ENCODE measurements around the gene KRT4.

KRT4 gene

DNA sequence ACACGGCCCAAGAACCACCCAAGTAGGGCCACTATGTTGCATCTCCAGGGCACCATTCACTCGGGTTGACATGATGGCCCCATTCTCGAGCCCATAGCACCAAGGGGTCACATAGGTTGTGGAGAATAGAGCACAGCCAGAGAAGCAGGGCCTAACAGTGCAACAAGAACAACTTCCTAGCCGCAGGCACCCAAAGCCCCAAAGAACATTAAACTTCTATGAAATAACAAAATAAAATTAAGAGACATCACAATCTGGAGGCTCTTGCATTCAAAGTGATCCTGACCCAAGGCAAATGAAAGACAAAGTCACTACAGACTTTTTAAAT, 1.9 kb downstream of the KRT4 start:
- no peak for DNase-seq (ENCODE audit: low read depth)
- no peak overlapping the region for H3K4me3 ChIP-seq (ENCODE audit: low read depth, low read length)

DNA sequence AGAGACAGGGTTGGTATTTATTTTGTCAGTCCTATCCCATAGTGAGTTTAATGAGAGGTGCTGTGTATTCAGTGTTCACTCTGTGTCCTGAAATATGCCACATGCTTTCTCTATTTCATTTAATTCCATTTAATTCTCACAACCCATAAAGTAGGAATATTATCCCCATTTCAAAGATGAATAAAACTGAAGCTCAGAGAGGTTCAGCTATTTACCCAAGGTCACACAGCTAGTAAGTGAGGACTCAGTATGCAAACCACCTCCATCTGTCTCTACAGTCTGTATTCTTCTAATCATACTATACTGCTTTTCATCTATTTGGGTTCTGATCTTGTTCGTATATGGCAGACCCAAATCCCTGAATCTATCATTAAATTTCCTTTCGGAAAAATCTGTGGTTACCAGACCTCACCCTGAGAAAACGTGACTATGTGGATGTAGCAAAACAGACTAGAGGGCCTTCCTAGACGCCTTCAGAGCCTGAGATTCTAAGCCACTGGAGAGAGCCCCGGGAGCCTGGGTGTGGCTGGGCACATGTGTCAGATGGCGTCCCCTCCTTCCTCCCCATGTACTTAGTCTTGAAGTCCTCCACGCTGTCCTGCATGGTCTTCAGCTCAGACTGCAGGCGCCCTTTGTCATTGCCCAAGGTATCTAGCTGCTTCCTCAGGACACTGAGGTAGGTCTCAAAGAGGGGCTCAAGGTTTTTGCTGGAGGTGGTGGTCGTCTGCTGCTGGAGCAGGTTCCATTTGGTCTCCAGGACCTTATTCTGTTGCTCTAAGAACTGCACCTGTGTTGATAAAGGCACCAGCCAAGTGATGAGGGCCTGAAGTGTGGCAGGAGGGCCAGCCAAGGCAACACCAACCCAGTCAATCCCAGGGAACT, 2.5 kb downstream of the KRT4 start:
- no peak overlapping the region for H3K4me3 ChIP-seq (ENCODE audit: low read depth, low read length)
- DNase-seq (ENCODE audit: low read depth): no peak

DNA sequence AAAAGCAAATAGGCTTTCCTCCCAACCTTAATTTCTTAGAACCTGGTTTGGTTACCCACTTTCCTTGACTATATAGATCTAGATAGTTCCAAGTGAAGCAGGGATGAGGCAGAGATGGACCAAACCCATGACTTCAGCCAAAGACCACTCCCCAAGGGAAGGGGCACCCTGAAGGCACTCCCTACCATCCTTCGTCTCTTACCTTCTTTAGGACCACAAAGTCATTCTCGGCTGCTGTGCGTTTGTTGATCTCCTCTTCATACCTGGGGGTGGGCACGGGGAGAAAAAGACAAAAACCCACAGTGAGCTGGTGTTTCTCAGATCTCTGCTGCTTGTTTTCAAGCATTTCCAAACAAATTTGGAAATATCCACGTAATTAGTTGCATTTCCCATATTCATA, 3.4 kb downstream of the KRT4 start:
- no peak overlapping the region for H3K4me3 ChIP-seq (ENCODE audit: low read depth, low read length)
- DNase-seq (ENCODE audit: low read depth): no peak

DNA sequence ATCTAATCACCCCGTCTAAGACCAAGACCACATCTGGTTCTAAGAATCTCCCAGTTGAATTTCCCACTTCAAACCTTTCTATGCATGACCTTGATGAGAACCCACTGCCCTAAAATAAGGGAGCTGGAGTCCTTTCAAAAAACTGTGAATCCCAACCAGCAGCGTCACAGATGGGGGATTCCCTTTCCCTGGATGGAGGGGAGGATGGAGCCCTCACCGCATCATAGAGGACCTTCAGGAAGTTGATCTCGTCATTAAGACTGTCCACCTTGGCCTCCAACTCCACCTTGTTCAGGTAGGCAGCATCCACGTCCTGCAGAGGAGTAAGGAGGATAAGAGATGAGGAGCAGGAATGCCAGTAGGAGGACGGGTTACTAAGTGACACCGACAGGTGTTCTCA, 4.8 kb downstream of the KRT4 start:
- H3K4me3 ChIP-seq (ENCODE audit: low read depth, low read length): no peak overlapping the region
- DNase-seq (ENCODE audit: low read depth): no peak

DNA sequence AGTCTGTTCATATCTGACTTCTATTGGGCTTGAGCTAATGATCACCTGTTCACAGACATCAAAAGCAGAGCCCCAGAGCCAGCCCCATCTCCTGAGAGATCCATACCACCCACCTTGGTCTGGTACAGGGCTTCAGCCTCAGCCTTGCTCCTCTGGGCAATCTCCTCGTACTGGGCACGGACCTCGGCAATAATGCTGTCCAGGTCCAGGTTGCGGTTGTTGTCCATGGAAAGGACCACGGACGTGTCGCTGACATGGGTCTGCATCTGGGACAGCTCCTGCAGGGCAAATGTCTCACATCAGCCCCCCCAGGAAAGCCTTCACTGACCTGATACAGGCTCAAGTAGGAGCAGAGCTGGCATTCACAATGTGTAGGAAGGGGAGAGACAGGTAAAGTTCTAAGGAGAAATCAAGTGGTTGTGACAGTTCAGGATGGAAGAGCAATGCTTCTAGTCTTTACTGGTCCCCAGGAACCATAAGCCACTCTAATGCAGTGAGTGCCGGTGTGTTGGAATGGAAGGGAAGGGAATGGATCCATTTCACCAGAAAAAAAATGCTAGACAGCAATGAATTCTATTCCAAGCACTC, 5.2 kb downstream of the KRT4 start:
- no peak for DNase-seq (ENCODE audit: low read depth)
- no peak overlapping the region for H3K4me3 ChIP-seq (ENCODE audit: low read depth, low read length)

DNA sequence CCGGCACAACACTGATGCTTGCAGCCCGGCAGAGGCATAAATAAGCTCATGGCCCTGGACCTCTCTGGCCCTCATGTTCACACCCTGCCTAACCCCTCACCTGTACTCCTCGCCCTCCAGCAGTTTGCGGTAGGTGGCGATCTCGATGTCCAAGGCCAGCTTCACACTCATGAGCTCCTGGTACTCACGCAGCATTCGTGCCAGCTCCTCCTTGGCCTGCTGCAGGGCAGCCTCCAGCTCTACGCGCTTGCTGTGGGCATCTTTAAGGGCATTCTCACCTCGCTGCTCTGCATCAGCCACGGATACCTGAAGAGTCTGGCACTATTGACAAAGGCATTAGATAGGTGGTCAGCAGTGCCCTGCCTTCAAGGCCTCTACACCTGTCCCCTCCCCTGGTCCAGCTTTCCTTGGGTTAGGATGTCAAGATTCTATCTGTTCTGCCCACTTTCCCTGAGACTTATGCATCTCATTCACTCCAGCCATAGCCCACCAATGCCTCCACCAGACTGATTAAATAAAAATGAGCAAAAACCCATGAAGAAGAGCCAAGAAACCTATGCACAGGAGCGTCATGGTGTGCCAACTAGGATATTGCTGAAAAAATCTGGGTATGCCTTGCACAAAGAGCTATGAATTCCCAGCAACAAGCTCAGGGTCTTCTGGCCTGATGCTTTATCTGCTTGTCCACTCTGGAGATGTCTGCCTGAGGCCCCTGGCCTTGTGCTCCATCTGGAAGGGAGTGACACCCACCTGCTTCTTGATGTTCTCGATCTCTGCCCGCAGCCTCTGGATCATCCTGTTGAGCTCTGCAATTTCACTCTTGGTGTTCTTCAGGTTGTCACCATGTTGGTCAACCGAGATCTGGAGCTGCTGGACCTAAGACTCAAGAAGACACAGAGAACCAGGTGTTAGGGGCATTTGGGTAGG, 6.1 kb downstream of the KRT4 start:
- DNase-seq (ENCODE audit: low read depth): no peak
- no peak overlapping the region for H3K4me3 ChIP-seq (ENCODE audit: low read depth, low read length)

DNA sequence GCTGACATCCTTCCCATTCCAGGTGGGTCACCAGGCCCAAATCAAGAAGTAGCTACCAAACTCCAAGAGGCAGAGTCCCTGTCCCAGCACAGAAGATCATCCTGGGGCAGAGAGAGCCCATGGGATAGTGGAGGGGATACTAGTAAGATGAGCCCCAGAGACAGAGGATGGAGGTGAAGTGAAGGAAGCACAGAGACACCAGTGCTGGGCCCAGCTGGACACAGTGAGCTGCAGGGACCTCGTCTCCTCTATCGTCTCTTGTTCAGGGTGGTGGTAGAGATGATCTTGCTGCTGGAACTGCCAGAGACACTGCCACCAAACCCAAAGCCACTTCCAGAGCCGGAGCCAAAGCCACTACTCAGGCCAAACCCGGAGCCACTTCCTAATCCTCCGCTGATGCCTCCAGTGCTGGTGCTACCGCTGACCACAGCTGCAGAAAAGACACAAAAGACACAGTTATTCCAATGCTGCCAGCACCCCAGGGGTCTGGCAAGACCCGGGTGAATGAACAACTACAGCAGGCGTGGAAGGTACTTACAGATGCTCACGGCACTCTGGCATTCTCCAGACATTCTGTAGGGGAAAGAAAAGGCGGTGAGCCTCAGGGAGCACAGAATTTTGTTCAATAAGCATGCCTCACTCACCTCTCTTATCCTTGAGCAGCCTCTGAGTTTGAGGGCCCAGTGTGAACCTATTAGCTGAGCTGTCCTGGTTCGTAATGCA, 6.9 kb downstream of the KRT4 start:
- no peak overlapping the region for H3K4me3 ChIP-seq (ENCODE audit: low read depth, low read length)
- DNase-seq (ENCODE audit: low read depth): no peak

DNA sequence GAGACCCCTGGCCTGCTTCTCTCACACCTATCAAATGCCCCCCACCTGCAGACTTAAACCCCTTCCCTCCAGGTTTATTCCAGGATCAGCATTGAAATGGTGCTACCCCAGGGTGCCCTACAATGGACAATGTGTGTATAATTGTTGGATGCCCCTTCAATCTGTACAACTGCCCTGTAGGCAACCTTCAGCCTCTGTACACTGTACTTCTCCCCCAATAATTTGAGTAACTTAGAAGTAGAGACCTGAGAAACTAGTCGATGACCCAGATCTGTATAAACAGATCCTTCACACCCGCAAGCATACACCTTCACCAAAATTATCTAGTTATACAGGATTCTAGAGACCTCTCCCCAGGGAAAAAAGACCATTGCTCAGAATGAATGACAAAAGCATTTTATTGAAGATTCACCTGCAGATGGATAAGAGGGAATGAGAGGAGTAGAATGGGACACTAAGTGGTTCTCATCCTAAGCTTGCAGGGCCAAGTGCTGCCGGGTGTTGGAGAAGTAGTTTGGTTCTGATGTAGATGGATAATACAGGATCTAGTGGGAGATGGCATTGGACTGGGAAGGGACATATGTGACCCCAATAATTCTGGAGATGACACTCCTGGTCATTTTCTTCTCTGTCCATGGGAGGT, 7.6 kb downstream of the KRT4 start:
- no peak for DNase-seq (ENCODE audit: low read depth)

DNA sequence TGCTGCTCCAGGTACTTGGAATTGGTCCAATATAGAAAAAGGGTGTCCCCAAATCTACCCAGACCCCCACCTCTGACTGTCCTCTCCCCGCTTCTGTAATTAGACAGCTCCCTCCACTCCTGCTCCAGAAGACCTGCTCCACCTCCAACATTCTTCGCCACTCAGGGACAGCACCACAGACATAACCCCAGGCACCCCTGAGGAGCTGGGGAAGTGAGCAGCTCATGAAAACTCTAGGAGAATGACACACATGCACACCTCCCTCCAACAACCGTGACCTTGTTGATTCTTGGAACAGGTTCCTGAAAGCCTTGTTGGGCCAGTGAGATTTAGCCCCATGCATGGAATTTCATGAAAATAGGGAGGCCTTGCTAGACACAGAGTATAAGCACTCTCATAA, 8.2 kb downstream of the KRT4 start:
- H3K4me3 ChIP-seq (ENCODE audit: low read depth, low read length): no peak overlapping the region
- no peak for DNase-seq (ENCODE audit: low read depth)

More for the DNA sequence above, 7.6 kb downstream of the KRT4 start:
- no peak overlapping the region for H3K4me3 ChIP-seq (ENCODE audit: low read depth, low read length)

DNA sequence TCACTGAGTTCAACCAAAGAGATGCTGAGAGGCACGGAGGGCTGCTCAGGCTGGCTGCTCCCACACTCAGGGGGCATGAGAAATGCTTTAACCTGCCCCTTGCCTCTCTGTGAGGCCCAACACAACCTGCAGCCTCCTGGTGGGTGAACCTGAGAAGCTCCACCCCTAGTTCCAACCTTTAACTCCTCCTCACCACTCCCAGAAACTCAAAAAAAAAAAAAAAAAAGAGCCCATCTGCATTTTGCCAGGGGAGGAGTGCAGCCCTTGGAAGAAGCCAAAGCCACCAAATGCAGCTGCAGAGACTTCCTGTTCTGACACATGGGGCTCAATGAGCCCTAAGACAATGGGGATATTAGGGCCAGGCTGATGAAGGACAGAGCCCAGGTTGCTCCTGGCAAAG, 8.9 kb downstream of the KRT4 start:
- H3K4me3 ChIP-seq (ENCODE audit: low read depth, low read length): no peak overlapping the region
- DNase-seq (ENCODE audit: low read depth): no peak

DNA sequence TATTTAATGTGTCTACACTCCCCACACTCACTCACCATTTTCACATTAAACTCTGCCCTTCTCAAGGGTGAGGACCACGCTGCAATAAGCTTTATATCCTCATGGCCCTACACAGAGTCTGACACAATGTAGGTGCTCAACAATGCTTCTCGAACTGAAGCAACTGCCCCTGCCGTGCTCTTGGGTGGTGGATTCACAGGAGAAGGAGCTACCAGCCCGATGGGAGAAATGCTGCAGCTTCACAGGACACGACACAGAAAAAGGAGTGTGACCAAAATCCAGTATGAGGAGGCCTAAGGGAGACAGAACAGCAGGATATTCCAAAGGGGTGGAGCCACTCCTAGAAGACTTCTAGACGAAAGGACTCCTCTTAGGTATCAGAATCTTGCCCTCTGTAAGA, 11.5 kb downstream of the KRT4 start:
- no peak for DNase-seq (ENCODE audit: low read depth)
- no peak overlapping the region for H3K4me3 ChIP-seq (ENCODE audit: low read depth, low read length)

DNA sequence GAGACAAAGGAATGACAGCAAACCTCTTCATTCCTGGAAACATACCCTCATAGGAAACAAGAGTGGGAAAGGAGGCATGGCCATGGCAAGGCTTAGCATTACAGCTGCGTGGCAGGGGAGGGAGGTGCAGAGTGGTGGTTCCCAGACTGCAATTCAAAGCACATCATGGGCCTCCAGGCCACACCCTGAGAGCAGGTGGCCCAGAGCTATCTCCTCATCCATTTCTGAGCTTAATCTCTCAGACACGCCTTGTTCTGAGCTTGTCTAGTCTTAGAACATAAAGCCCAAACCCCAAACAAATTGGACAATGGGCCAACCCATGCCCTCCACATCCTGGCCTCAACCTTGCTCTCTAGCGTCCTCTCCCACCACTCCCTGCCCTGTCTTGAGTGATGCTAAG, 12.1 kb downstream of the KRT4 start:
- DNase-seq (ENCODE audit: low read depth): no peak
- H3K4me3 ChIP-seq (ENCODE audit: low read depth, low read length): no peak overlapping the region

DNA sequence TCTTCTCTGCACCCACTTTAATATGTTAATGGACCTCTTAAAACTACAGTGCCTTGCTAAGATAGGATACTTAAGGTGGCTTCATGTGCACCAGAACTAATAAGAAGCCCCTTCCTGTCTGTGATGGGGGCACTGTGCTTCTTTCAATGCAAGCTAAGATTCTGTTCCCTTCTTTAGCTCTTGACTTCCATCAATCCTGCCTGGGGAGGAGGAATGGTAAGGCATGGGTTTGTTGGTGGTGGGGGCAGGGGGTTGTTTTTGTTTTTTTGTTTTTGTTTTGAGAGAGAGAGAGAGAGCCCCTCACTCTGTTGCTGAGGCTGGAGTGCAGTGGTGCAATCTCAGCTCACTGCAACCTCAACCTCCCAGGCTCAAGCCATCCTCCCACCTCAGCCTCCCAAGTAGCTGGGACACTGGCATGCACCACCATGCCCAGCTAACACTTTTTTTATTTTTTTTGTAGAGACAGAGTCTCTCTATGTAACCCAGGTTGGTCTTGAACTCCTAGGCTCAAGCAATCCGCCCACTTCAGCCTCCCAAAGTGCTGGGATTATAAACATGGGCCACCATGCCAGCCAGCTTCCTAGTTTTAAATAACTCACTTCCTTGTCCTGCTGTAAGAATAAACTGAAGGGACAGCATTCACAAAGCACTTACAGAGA, 13.5 kb downstream of the KRT4 start:
- H3K4me3 ChIP-seq (ENCODE audit: low read depth, low read length): no peak overlapping the region
- DNase-seq (ENCODE audit: low read depth): no peak

DNA sequence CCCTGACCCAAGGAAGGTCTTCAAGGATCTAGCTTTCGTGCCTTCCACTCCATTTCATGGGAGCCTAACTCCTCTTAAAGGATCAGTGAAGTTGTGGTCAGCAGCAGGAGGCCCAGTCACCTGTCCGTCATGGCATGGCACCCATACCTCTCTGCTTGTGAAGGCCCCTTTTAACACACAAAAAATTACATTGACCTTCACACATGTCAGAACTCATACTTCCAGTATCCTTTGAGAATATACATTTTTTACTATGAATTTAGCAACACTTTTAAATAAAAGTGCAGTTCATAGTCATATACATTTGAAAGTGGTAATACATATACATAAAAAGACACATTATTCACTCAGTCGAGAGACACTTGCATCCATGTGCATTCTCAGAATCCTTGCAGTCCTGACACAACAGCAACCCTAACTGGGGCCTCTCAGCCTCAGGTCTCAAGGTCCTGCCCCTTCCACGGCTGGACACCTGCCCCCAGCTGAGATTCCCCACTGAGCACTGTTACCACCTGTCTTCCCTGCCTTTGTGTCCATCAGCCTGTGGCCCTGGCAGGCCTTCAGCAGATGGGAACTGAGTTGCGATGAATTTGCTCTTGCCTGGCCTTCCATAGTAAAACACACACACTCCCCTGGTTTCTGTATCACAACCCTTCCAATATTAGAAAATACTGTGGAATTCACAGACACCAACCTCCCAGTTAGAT, 14.3 kb downstream of the KRT4 start:
- H3K4me3 ChIP-seq (ENCODE audit: low read depth, low read length): no peak overlapping the region
- DNase-seq (ENCODE audit: low read depth): no peak

DNA sequence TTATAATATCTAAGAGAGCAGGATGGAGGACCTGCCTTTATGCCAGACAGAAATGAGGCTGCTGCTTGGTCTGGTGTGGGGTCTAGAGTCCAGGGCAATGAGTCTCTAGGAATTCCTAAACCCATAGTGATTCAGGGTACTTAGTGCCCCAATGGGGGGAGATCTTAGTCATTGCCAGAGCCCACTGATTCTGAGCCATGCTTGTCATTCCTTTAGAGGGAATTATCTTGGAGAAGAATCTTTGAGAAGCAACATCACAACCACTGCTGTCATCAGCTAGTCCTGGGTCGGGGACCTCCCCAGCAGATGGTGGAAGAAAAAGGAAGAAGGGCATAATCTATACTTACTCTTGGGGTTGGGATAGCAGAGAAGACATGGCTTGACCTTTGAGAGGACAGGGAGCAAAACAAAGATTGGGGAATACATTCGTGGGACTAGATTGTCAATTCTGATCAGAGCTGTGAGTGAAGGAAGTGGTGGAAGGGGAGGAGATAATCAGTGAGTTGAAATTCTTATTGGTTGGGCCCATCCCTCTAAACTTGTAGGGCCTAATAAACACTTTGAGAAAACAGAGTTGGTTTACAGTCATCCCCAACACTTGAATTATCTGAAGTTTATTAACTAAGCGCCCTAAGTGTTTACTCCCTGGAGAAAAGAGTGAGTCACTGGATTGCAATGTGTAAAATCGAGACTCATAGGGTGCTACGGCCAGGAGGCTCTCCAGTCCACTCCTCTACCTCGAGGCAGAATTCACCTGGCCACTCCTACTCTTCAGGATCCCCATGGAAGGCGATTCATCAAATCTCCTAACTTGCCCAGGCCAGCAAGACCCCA, 15.0 kb downstream of the KRT4 start:
- no peak overlapping the region for H3K4me3 ChIP-seq (ENCODE audit: low read depth, low read length)
- no peak for DNase-seq (ENCODE audit: low read depth)

DNA sequence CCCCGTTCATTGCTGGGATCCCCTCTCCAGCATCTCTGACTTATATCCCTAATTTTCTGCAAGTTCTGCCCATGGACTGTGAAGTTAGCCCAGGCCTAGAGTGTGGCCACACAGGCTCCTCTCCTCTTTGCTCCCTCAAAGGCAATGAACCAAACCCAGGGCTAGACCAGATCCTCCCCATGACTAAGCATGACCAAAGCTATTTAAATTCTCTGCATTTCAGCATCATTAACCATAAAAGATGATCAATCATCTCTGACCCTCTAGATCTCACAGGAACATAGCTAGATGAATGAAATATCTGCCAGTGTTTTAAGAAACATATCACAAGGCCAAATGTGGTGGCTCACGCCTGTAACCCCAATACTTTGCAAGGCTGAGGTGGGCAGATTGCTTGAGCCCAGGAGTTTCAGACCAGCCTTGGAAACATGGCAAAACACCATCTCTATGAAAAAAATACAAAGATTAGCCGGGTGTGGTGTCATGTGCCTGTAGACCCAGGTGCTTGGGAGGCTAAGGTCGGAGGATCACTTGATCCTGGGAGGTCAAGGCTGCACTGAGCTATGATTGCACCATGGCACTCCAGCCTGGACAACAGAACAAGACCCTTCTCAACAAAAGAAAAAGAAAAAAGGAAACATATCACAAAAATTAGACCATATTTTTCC, 15.8 kb downstream of the KRT4 start:
- DNase-seq (ENCODE audit: low read depth): no peak

DNA sequence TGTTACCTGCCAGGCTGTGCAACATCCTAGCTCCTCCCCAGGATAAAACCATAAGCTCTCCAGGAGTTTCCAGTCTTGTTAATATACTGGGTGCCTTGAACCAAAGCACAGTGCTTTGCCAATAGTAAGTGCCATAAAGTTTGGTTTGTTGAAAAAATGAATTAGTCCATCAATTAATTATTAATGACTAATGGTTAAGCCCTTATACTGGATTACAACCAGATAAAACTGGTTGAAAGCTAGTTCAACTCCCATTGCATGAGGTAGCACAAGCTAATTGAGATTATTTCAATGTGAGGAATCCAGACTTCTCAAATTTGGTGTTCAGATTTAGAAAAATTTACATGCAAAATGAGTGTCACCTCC, 16.4 kb downstream of the KRT4 start:
- no peak for DNase-seq (ENCODE audit: low read depth)
- H3K4me3 ChIP-seq (ENCODE audit: low read depth, low read length): no peak overlapping the region

More for the DNA sequence above, 15.8 kb downstream of the KRT4 start:
- no peak overlapping the region for H3K4me3 ChIP-seq (ENCODE audit: low read depth, low read length)

Measured in skeletal muscle cell (primary cell).